MM.1S (cell line): Measurements from ENCODE around the gene DAB2IP.

Experiments
- CTCF ChIP-seq: fragments of 300-600 bp; sonication (generic); IDR thresholded peaks from 2 replicates; pipeline ENCODE4 v1.5.1; 2016; ENCODE audit warnings: antibody characterized with exemption, low read length, mixed read lengths
- EZH2 ChIP-seq: fragments of 300-600 bp; sonication (generic); optimal IDR thresholded peaks from 2 replicates; pipeline ENCODE3; 2017; ENCODE audit warnings: low read depth, mild to moderate bottlenecking, antibody characterized with exemption, low read length, mixed read lengths

GRCh38 chr9:121731919-121732318 lies 80.5 kb downstream of the DAB2IP start:
- TF ChIP-seq CTCF = no peak
- TF ChIP-seq EZH2 = no peak
